H54 (cell line): ENCODE measurements around the gene HIBADH.
A peak's percentile ranks its signal among the peaks of the same experiment; 100 is the strongest.

ENCODE experiments used
- DNase-seq: peaks from one replicate; pipeline ENCODE4 v3.0.0; 2011; ENCODE audit warnings: low spot score, mixed read lengths; ENCODE audit not compliant: insufficient read length
- FAIRE-seq: peaks from 3 replicates; lab custom pipeline; 2011; peaks lifted over from hg19 to GRCh38; lab: Jason Lieb, UNC
- POLR2A ChIP-seq: IDR thresholded peaks from 2 replicates; pipeline ENCODE4 v1.6.1; 2011; ENCODE audit warnings: low read depth, mild to moderate bottlenecking, low read length

The HIBADH gene

DNA sequence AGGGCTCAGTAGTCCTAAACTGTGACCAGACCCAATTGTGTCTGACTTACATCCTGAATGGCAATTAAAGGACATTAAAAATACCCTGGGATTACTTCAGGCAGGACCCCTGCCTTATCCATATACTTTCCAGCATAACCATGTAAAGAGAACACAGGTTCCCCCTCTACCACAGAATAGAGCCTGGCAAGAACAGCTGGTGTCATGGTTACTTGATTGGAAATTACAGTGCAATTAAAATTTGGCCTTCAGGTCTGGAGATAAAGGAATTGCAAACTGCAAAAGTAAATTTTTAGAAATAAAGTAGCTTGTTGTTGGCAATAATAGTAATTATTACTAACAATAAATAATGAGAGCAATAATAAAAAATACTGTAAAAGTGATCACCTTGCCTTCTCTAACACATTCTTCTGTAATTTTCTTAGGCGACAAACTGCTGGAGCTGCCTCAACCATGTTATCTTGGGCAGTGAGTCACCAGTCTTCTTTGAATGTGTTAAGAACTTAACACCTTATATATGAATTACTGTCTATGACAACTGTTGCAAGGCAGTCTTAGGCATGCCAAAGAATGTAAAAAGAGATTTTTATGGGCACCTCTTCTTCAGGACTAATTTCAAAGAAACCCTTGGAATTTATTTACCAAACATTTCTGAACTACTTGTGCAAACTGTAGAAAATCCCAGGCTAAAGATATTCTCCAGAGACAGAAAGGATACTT lies 53.7 kb downstream of the HIBADH start:
- DNase-seq: no peak
- TF ChIP-seq POLR2A: no peak
- FAIRE-seq: peak; percentile 89

DNA sequence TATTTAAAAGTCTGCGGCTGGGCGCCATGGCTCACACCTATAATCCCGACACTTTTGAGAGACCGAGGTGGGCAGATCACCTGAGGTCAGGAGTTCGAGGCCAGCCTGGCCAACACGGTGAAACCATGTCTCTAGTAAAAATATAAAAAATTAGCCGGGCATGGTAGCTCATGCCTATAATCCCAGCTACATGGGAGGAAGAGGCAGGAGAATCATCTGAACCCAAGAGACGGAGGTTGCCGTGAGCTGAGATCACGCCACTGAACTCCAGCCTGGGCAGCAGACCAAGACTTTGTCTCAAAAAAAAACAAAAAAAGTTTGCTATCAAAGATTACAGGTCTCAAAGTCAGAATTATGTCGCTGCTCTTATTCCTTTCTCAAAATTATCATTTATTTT lies 55.5 kb downstream of the HIBADH start:
- DNase-seq (no peak), FAIRE-seq (no peak)
- TF ChIP-seq POLR2A: no peak

DNA sequence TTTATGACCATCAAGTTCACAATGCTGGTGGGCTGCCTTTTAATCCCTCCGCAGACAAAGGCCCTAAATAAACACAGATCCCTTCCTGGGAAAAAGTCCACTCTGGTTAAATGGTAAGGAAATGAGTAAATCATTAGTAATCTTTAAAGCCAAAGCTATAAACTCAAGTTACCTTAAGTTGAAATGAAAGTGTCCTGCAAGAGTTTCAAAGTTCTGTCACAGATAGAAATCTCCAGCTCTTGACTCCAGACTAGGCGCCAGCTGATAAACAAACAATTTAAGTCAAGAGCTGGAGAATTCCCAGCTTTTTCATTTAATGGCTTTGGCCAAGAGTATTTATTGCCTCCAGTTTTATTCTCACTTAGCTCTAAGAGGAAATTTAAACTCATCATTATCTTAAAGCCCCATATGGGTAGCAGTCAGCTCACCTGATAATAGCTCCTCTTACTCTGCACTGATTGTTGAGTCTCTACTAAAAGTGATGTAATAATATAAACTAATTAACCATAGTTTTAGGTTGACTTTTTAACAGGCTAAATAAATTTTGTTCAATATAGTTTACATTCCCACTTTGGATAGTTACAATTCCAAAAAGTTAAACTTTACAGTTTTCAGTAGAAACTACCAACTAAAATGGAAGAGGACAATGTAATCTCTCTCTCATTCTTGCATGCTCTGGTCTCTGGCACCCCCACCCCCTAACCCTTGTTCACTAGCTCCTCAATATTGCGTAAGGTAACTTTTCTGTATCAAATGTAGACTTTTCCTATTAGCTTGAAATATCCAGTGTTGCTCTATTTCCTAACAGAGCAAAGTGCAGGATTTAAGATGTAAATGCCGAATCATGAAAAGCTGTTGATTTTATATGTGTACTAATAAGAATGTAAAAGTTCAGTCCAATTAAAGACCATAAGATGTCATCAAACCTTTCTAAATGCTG lies 56.1 kb downstream of the HIBADH start:
- no peak for TF ChIP-seq POLR2A
- FAIRE-seq: peak; percentile 98
- no peak for DNase-seq

DNA sequence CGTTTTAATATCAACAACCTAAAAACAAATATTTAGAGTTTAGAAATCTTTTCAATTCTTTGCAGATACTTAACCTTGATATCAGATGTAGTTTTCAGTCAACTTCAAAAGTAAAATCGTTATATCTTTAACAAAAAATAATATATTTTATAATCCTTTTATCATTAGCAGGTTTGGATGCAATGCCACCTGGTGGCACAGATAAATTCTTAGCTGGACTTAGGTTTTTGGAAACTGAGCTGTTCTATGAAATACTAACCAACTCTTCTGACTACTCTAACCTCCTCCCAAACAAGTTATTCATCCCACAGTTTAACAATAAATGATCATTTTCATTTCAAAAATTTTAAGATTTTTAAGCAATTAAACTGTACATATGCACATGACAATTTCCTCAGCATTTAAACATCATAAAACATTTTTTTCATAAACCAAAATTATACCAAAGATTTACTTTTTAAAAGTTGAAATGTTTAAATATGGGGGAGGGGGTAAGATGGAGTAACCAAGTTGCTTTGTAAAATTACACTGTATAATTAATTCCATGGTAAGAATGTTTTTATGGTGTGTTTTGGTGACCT lies 56.9 kb downstream of the HIBADH start:
- DNase-seq (no peak), FAIRE-seq (no peak)
- TF ChIP-seq POLR2A: no peak

DNA sequence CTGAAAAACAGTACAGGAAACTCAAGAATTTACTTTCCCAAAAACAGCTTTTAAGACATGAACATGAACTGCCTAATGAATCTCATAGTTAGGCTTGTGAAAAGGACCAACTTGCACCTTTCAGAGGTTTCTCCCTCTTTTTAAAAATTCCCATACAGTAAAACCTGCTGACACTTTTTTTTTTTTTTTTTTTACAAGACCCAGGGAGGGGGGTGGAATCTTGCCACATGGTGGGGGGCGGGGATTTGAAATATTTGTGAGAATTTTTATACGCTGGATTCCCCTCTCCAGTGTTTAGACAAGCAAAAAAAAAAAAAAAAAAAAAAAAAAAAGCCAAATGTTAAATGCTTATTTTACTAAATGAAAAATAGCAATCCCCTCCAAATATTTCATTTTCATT lies 57.4 kb downstream of the HIBADH start:
- no peak for TF ChIP-seq POLR2A

DNA sequence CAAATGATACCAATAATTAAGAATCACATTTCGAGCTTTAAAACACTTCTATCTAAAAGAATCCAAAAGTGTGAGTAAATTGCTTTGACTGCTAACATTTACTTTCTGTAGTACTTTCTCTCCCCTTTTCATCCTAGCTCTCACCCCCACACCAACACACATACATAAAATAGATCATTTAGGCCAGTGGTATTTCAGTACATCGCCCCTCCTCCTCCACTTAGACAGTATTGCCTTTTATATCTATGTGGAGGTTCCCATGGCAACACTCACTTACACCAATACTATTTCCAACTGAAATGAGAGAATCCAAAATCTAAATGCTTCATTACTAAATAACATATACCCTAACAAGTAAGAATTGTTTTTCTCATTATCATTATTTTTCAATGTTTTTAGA lies 58.9 kb downstream of the HIBADH start:
- FAIRE-seq (peak; percentile 79), DNase-seq (no peak)
- TF ChIP-seq POLR2A: no peak

More for the DNA sequence above, 57.4 kb downstream of the HIBADH start:
- FAIRE-seq (peak; percentile 88), DNase-seq (no peak)

DNA sequence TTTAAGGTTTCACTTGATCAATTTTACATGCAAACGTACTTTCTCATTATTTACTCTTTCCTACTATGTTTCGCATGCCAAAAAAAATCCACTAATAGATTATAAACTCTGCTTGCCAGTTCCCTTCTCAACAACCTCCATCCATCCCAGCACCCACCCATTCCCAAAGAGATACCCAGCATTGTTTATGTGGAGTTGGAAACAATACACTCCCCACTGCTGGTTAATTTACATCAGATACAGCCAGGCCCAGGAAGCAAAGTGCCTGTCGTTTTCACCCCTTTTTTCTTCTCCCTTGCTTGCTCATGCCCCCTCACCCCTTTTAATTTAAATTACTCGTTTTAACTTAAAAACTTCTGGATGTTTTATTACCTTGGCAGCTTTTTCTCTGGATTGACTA lies 59.9 kb downstream of the HIBADH start:
- no peak for TF ChIP-seq POLR2A
- FAIRE-seq (no peak), DNase-seq (no peak)

DNA sequence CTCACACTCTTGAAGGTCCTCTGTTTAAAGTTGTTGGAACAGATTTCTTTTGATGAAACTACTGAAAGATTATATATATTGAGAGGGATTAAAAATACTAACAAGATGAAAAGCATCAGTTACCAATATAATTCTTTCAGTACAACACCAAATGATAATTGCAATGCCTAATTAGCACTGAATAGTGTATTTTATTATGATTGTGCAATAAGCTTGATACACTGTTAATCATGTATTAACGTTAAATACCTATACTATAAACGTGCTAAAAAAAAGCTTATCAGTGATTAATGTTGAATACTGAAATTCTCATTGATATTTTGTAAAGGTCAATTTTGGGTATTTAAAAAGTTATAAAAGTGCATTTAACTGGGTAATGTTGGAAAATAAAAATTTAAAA lies 61.5 kb downstream of the HIBADH start:
- TF ChIP-seq POLR2A: no peak
- no peak for FAIRE-seq

DNA sequence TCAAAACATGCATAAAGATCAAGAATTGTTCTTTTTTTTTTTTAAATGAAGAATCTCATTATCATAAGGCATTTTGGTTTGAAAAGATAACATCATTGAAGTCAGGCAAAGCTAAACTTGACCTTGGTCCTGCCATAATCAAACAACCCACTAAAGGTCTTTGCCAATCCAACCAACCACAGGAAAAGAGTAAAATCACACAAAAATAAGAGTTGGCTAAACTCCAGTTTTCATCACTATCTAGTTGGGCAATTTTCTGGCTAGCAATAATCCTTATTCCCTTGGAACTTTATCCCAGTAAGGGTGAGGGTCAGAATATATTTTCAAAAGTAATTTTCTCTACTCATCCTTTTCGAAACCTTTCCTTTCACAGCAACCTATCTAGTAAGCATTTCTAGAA lies 62.4 kb downstream of the HIBADH start:
- FAIRE-seq (no peak), DNase-seq (no peak)
- TF ChIP-seq POLR2A: no peak

More for the DNA sequence above, 61.5 kb downstream of the HIBADH start:
- DNase-seq: no peak

DNA sequence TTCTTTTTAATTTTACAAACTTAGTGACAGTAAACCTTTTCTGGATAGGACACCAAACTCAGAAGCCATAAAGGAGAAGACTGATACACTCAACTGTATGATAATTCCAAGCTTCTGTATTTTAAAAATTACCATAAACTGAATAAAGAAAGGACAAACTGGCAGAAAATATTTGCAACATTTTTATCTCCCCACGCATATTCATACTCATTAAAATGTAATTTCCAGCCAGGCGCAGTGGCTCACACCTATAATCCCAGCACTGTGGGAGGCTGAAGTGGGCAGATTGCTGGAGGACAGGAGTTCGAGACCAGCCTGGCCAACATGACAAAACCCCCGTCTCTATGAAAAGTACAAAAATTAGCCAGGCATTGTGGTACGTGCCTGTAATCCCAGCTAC lies 67.7 kb downstream of the HIBADH start:
- FAIRE-seq: no peak
- DNase-seq: no peak
- no peak for TF ChIP-seq POLR2A

DNA sequence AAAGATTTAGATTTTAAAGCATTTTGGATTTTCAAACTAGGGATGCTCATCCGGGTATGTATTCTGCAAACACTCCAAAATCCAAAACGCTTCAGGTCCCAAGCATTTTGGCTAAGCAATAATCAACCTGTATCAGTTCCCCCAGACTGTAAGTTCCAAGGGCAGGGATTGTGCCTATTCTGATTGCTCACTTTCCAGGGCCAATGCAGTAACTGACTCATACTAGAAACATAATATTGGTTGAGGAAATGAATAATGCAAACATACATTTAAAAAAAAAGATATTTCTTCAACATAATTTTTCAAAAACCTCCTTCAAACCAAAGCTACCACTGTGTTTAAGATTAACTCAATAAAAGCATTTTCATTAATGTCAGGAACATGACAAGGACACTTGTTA lies 69.5 kb downstream of the HIBADH start:
- TF ChIP-seq POLR2A: no peak
- DNase-seq: no peak
- FAIRE-seq: peak; percentile 92

DNA sequence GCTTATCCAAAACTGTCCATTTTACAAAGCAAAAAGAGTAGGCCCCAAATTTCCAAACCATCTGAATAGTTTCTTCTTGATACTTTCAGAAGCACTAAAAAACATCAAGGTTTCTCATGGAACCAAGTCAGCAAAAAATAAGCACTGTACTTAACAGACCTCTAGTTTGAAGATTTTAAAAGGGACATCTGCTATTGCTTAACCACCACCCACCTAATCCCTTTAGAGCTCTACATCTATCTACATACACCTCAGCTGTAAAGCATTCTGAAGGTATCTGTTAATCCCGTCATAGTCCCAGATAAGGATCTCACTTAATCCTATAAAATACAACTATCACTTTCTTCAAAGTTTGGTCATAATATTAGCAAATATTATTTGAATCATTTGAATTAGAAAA lies 72.3 kb downstream of the HIBADH start:
- FAIRE-seq (no peak), DNase-seq (no peak)
- TF ChIP-seq POLR2A: no peak

DNA sequence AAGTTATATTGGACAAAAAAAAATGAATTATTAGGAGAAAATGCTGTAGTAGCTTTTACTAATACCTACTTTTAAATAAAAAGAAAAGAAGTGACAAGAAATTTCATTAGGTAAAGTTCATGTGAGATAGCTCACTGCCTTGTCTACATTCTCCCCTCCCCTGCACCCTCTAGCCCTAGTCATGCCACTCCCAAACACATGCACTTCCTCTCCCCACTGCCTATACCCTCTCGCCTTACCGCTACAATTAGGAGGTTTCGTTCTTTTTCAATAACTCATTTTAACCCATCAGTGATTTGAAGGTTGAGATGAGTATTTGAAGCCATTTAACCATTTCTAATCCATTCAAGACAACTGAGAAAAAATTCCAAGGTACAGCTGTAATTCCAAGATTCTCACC lies 75.3 kb downstream of the HIBADH start:
- peak; percentile 90 for FAIRE-seq
- no peak for TF ChIP-seq POLR2A
- DNase-seq: no peak

DNA sequence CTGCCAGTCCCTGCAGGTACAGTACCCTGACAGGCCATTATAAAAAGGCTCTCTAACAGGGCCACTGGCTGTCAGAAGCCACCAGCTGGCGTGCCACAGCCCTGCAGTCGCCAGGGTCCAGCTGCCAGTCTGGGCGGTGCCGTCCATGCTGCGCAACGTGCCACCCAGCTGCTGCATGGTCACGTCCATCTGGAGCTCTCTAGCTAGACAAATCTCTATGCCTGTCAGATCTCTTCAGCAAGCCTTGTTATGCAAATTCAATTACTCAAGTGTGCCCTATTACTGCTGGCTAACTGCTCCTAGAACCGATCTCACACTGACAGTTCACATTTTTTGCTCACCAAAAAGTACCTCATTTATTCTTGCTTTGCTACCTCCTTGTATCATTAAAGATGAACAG lies 75.9 kb downstream of the HIBADH start:
- peak; percentile 86 for FAIRE-seq
- TF ChIP-seq POLR2A: no peak
- DNase-seq: no peak
